ENCODE results near the gene WDR18.
A peak's percentile ranks its signal among the peaks of the same experiment; 100 is the strongest.

The WDR18 gene

GRCh38 chr19:970695-971094 lies 13.4 kb upstream of the WDR18 start:
- DNase-seq: peak; percentile 20

GRCh38 chr19:971795-972194 lies 12.3 kb upstream of the WDR18 start:
- no peak for DNase-seq

- DNase-seq: no peak
Measured at GRCh38 chr19:972281-972680, 11.9 kb upstream of the WDR18 start.

GRCh38 chr19:973726-974563 lies 10.2 kb upstream of the WDR18 start:
- no peak for DNase-seq

- DNase-seq: no peak
Measured at GRCh38 chr19:974564-975257, 9.4 kb upstream of the WDR18 start.

- DNase-seq: no peak
Measured at GRCh38 chr19:976476-976875, 7.7 kb upstream of the WDR18 start.

- DNase-seq: no peak
Measured at GRCh38 chr19:977058-977464, 7.1 kb upstream of the WDR18 start.

GRCh38 chr19:979318-979741 lies 4.8 kb upstream of the WDR18 start:
- DNase-seq: no peak

- peak; percentile 42 for DNase-seq
Measured at GRCh38 chr19:980133-980998, 3.8 kb upstream of the WDR18 start.

GRCh38 chr19:982567-983170 lies 1.5 kb upstream of the WDR18 start:
- DNase-seq: peak; percentile 71

GRCh38 chr19:986083-986482 lies 1.9 kb downstream of the WDR18 start:
- DNase-seq: no peak

GRCh38 chr19:988081-988480 lies 3.9 kb downstream of the WDR18 start:
- DNase-seq: no peak

GRCh38 chr19:988510-988909 lies 4.4 kb downstream of the WDR18 start:
- DNase-seq: no peak

GRCh38 chr19:989381-990081 lies 5.4 kb downstream of the WDR18 start:
- DNase-seq: peak; percentile 30

- DNase-seq: no peak
Measured at GRCh38 chr19:990119-990571, 6.0 kb downstream of the WDR18 start.

- no peak for DNase-seq
Measured at GRCh38 chr19:990746-991145, 6.6 kb downstream of the WDR18 start.

GRCh38 chr19:991174-991931 lies 7.2 kb downstream of the WDR18 start:
- DNase-seq: peak; percentile 67

- no peak for DNase-seq
Measured at GRCh38 chr19:991932-992669, 8.0 kb downstream of the WDR18 start.

- DNase-seq: no peak
Measured at GRCh38 chr19:992670-993055, 8.5 kb downstream of the WDR18 start.

GRCh38 chr19:993361-993830 lies 9.3 kb downstream of the WDR18 start:
- DNase-seq: no peak
